Activated CD4-positive, alpha-beta T cell treated with anti-CD3 and anti-CD28 coated beads, Interleukin-2, amount 50 U/mL, for 16 hours (primary cell): ENCODE results near the gene RNF166.
A peak's percentile ranks its signal among the peaks of the same experiment; 100 is the strongest.

ENCODE experiments used
- DNase-seq: peaks from one replicate; pipeline ENCODE4 v3.0.0-alpha.2; 2020

The RNF166 gene

GRCh38 chr16:88650749-88651275 lies 55.4 kb downstream of the RNF166 start, which contains the start of gene CYBA:
TSS of gene CYBA (minus strand) at chr16:88651053. CDS start at chr16:88651013, 40 bp downstream.
- DNase-seq = peak; percentile 90

- DNase-seq = no peak
Observed at GRCh38 chr16:88649924-88650748, 56.1 kb downstream of the RNF166 start.

- no peak for DNase-seq
Observed at GRCh38 chr16:88649195-88649923, 56.8 kb downstream of the RNF166 start.

- no peak for DNase-seq
Observed at GRCh38 chr16:88647178-88648070, 58.8 kb downstream of the RNF166 start.
